MG63 (cell line): Measurements from ENCODE around the gene PAQR7. TPM values are rescaled to one million over a fixed set of nuclear protein-coding genes. Genes with fewer than 3 reads are reported as not detected.
A peak's percentile ranks its signal among the peaks of the same experiment; 100 is the strongest.

ENCODE experiments used
- DNase-seq: peaks from one replicate; pipeline ENCODE4 v3.0.0-alpha.2; 2020
- H3K27me3 ChIP-seq: fragments of 250-450 bp; sonication (Bioruptor Pico); 2 replicates; pipeline ENCODE4 v1.5.1; 2020; ENCODE audit warnings: mild to moderate bottlenecking, moderate library complexity
- H3K36me3 ChIP-seq: fragments of 250-450 bp; sonication (Bioruptor Pico); 2 replicates; pipeline ENCODE4 v1.5.1; 2020; ENCODE audit warnings: mild to moderate bottlenecking, moderate library complexity
- H3K4me3 ChIP-seq: fragments of 250-450 bp; sonication (Bioruptor Pico); 2 replicates; pipeline ENCODE4 v1.5.1; 2020; ENCODE audit warnings: mild to moderate bottlenecking, moderate library complexity
- H3K9me3 ChIP-seq: fragments of 250-450 bp; sonication (Bioruptor Pico); 2 replicates; pipeline ENCODE4 v1.5.1; 2020; ENCODE audit warnings: mild to moderate bottlenecking, moderate library complexity
- total RNA-seq: library from RNA; depleted of rRNA; stranded (reverse); fragments of >200 nt; shearing (Covaris generic); gene quantifications from 2 replicates; pipeline ENCODE4 v1.2.3, GENCODE V29; 2014; ENCODE audit warnings: low replicate concordance; rRNA removed

The PAQR7 gene
- total RNA-seq, 1 experiment from 2014 or later: 8.3 TPM

GRCh38 chr1:25819491-25820246 lies 55.8 kb downstream of the PAQR7 start, which contains the start of gene MTFR1L:
Gene MTFR1L, plus strand, starts transcription at chr1:25819954. Its CDS starts 3,151 bp downstream, at chr1:25823105.
- H3K4me3 ChIP-seq: peak within 1 kb of the TSS; percentile 97
- no peaks in the 10 kb centered on the region for H3K9me3 ChIP-seq
- peaks cover 9% of the 10 kb centered on the region; the same call in 1 of the 2 replicates for H3K36me3 ChIP-seq
- no peaks in the 10 kb centered on the region for H3K27me3 ChIP-seq
- DNase-seq: peak; percentile 85

DNA sequence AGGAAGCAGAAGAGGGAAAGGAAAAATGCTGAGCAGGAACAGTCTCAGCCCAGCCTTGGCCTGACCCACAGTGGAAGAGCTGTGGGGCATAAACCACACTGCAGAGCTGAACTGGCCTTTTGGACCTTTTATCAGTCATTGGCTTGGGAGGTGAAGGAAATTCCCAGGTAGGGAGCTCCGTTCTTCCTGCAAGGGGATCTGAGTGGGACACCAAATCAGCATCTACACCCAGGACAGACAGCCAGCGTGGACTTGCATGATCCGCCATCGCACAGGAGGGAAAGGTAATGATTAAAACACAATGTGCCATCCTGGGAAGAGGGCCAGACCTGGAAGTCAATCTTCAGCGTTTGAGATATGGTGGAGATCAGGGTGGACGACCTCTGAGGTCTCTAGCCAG lies 56.9 kb downstream of the PAQR7 start:
- DNase-seq: no peak
- no peaks in the 10 kb centered on the region for H3K27me3 ChIP-seq
- H3K36me3 ChIP-seq: peaks cover 4% of the 10 kb centered on the region; the same call in 1 of the 2 replicates
- H3K4me3 ChIP-seq: peak overlapping the region; percentile 97
- H3K9me3 ChIP-seq: no peaks in the 10 kb centered on the region

DNA sequence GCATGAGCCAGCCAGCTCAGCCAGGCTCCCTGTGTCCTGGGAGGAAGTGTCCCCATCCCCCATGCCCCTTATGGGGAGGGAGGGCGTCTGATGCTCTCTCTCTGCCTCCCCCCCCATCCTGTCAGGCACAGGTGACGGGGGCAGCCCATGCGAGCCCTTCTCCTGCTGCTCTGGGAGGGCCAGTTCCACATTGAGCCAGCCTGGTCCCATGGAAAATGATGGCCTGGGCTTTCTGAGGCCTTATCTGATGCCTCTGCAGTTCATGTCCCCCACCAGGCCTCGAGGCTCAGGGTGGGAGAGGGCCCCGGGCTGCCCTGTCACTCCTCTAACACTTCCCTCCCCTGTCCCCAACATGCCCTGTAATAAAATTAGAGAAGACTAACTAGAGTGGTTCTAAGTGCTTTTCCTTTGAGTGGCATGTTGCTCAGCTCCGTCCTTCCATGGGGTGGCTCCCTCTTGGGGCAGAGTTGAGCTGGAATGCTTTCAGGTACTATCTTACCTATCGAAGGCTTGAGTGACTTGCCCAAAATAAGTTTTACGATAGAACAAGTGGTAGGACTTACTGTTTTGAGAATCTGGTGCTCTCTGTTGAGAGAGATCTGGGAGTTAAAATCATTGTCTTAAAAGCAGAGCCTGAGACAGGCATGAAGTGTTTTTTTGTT lies 57.5 kb downstream of the PAQR7 start:
- no peak overlapping the region for H3K4me3 ChIP-seq
- no peaks in the 10 kb centered on the region for H3K36me3 ChIP-seq
- H3K9me3 ChIP-seq: no peaks in the 10 kb centered on the region
- H3K27me3 ChIP-seq: no peaks in the 10 kb centered on the region
- no peak for DNase-seq

DNA sequence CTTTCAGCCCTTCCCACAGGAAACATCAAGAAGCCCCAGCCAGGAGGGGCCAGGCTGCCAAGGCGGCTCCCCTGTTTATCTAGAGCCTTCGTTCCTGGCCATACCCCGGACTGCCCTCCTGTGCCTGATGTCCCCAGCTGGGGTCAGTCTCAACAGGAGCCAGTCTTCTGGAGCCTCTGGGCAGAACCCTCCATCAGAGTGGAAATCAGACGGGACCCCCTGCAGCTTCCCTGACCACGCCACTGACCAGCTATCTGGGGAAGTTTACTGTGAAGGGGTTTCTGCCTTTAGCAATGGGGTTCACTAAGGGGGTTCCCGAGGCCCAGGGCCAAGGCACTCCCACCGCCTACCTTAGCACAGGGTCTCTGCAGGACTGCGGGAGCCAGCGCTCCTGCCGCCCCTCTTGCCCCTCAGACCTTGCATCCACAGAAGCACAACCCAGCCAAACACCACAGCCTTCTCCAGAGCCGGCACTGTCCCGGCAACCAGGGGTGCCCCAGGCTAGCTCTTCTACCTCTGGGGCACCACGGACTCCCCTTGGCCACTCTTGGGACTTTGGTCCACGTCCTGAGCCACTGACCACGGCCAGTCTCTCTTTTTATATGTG lies 59.3 kb downstream of the PAQR7 start:
- H3K9me3 ChIP-seq: no peaks in the 10 kb centered on the region
- peaks cover 6% of the 10 kb centered on the region for H3K36me3 ChIP-seq
- H3K4me3 ChIP-seq: no peak overlapping the region
- H3K27me3 ChIP-seq: no peaks in the 10 kb centered on the region
- DNase-seq: no peak

- no peaks in the 10 kb centered on the region for H3K9me3 ChIP-seq
- H3K36me3 ChIP-seq: peaks cover 14% of the 10 kb centered on the region
- no peak overlapping the region for H3K4me3 ChIP-seq
- no peaks in the 10 kb centered on the region for H3K27me3 ChIP-seq
- no peak for DNase-seq
These were observed 60.0 kb downstream of the PAQR7 start for GRCh38 chr1:25815208-25816111.

GRCh38 chr1:25814549-25815087 lies 60.9 kb downstream of the PAQR7 start:
- H3K9me3 ChIP-seq: no peaks in the 10 kb centered on the region
- no peaks in the 10 kb centered on the region for H3K27me3 ChIP-seq
- no peak overlapping the region for H3K4me3 ChIP-seq
- H3K36me3 ChIP-seq: peaks cover 15% of the 10 kb centered on the region
- DNase-seq: no peak

DNA sequence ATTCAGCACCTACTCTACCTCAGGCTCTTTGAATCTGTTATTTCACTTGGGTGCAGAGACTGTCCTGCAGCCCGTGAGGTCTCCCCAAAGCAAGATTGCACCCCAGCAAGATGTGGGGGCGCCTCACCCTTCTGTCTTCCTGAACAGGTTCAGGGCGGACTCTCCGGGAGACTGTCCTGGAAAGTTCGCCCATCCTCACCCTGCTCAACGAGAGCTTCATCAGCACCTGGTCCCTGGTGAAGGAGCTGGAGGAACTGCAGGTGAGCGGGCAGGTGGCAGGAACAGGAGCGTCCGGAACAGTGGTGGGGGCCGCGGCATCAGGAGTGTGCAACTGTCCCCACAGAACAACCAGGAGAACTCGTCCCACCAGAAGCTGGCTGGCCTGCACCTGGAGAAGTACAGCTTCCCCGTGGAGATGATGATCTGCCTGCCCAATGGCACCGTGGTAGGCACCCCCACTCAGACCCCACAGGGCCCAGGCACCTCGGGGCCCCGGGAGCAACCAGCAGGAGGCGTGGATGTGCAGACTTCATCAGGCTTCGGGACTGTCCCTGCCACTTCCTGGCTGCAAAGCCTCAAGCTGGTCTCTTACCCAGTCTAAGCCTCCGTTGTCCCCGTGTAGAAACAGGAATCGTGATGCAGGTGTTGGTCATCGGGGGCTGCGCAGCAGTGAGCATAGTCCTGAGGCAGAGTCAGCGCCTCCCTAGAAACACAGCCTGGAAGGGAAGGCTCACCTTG lies 61.6 kb downstream of the PAQR7 start:
- no peak for DNase-seq
- no peak overlapping the region for H3K4me3 ChIP-seq
- H3K27me3 ChIP-seq: no peaks in the 10 kb centered on the region
- H3K36me3 ChIP-seq: peaks cover 15% of the 10 kb centered on the region
- H3K9me3 ChIP-seq: no peaks in the 10 kb centered on the region

DNA sequence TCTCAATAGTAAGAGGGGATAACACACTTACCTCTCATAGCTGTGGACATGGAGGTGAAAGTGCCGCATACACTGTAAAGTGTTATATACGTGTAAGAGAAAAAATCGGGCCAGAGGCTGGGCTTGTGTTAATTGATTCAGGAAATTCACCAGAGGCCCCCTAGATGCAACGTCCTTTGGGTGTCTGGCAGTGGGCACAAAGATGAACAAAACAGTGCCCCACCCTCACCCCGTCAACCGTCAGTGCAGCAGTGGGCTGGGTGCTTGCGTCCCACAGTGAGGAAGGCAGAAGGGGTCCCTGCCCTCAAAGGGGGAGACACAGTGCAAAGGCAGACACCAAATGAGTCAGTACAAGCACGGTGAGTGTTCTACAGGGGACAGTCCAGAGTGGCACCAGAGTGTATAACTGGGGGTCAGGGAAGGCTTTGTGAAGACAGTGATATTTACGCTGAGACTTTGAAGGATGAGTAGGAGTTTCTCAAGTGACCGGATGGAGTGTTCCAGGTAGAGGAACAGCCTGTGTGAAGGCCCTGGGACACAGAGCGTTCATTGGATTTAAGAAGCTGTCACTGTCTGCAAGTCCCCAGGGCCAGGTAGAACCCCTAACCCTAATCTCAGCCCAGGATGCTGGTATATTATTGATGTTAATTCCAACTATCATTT lies 62.3 kb downstream of the PAQR7 start:
- Histone ChIP-seq H3K27me3 (no peaks in the 10 kb centered on the region), H3K36me3 (peaks cover 17% of the 10 kb centered on the region), H3K4me3 (no peak overlapping the region), H3K9me3 (no peaks in the 10 kb centered on the region)
- no peak for DNase-seq

Other genes with a start within 250 kb of the PAQR7 start
- gene SELENON, start 75.5 kb downstream of the PAQR7 start, total RNA-seq: 12.9 and 18.8 TPM in 2 replicates
- gene MTFR1L, start 55.8 kb downstream of the PAQR7 start, total RNA-seq: 18.2 and 24.3 TPM in 2 replicates
- 10.3 and 20.6 TPM in 2 replicates for gene AUNIP, start 16.3 kb downstream of the PAQR7 start, total RNA-seq
- 85.4 and 116 TPM in 2 replicates for gene STMN1, start 30.7 kb upstream of the PAQR7 start, total RNA-seq
- gene PAFAH2, start 122.4 kb upstream of the PAQR7 start, total RNA-seq: 3.3 and 4.5 TPM in 2 replicates
- gene EXTL1, start 146.1 kb upstream of the PAQR7 start, total RNA-seq: not detected in 2 replicates
- gene SLC30A2, start 170.4 kb upstream of the PAQR7 start, total RNA-seq: not detected in 2 replicates
- gene TRIM63, start 191.9 kb upstream of the PAQR7 start, total RNA-seq: not detected in 2 replicates
- 2.4 and 10.4 TPM in 2 replicates for gene PDIK1L, start 236.1 kb upstream of the PAQR7 start, total RNA-seq